ENCODE data around the gene TUBE1. TPM values are rescaled to one million over a fixed set of nuclear protein-coding genes. Genes with fewer than 3 reads are reported as not detected.

The TUBE1 gene
- total and polyA plus RNA-seq, 7 donors = 7.6 to 65.2 (median 32.5) TPM

DNA sequence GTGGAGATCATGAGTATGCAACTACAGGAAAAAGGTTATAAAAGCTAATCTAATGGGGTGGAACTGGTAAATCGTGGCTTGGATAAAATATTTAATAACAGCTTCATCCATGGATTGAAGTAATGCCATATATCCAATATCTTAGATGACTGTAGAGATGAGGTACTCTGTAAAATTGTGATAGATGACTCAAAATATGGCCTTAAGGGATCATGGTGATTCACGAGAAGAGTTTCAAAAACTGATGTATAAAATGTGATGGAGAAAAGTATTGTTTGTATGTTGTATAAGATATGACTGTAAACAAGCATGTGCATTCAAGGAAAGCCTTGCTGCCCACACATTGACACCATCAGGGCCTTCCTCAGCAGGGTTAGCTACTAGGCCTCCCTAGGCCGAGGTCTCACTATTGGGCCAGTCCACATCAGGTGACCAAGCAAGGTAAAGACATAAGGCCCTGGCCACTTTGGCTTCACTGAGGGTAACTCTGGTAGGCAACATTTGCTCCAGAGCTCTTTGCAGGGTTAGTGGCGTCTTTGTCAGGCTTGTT lies 51.1 kb downstream of the TUBE1 start:
- no peak for DNase-seq
- Histone ChIP-seq H3K36me3 (no peaks in the 10 kb centered on the region), H3K4me3 (no peak overlapping the region), H3K9me3 (no peaks in the 10 kb centered on the region), H3K27me3 (no peaks in the 10 kb centered on the region), H3K4me1 (peaks cover 0 to 22% (median 12%) of the 10 kb centered on the region in 4 donors), H3K27ac (peak overlapping the region; percentile 59 to 84 (median 68))
- intact Hi-C loops (cut with DNase I) = no loop called here
- TF ChIP-seq POLR2A (IDR thresholded peaks at IDR 0.05) = no peak
- 87 to 93% methylated on average over 4 of the region's 4 CpGs for WGBS, 2 donors

- DNase-seq = no peak
- intact Hi-C loops (cut with DNase I) = no loop called here
- peak overlapping the region; percentile 8 to 74 (median 48) for H3K27ac ChIP-seq
- no peaks in the 10 kb centered on the region for H3K27me3 ChIP-seq
- H3K9me3 ChIP-seq = no peaks in the 10 kb centered on the region
- TF ChIP-seq EP300 (IDR thresholded peaks at IDR 0.05) = no peak
- TF ChIP-seq, protein P1, sequence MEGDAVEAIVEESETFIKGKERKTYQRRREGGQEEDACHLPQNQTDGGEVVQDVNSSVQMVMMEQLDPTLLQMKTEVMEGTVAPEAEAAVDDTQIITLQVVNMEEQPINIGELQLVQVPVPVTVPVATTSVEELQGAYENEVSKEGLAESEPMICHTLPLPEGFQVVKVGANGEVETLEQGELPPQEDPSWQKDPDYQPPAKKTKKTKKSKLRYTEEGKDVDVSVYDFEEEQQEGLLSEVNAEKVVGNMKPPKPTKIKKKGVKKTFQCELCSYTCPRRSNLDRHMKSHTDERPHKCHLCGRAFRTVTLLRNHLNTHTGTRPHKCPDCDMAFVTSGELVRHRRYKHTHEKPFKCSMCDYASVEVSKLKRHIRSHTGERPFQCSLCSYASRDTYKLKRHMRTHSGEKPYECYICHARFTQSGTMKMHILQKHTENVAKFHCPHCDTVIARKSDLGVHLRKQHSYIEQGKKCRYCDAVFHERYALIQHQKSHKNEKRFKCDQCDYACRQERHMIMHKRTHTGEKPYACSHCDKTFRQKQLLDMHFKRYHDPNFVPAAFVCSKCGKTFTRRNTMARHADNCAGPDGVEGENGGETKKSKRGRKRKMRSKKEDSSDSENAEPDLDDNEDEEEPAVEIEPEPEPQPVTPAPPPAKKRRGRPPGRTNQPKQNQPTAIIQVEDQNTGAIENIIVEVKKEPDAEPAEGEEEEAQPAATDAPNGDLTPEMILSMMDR (IDR thresholded peaks at IDR 0.05) = no peak
- TF ChIP-seq POLR2A (IDR thresholded peaks at IDR 0.05) = no peak
- no peak for TF ChIP-seq POLR2AphosphoS5 (IDR thresholded peaks at IDR 0.05)
- H3K4me1 ChIP-seq = peaks cover 0 to 22% (median 12%) of the 10 kb centered on the region in 4 donors
- WGBS, 2 donors = 89 to 95% methylated on average over 4 of the region's 4 CpGs
- H3K36me3 ChIP-seq = no peaks in the 10 kb centered on the region
- H3K4me3 ChIP-seq = no peak overlapping the region
Measured at GRCh38 chr6:112034616-112034995, 52.7 kb downstream of the TUBE1 start.

GRCh38 chr6:112033791-112034615 lies 53.3 kb downstream of the TUBE1 start:
- no peak for DNase-seq
- H3K9me3 ChIP-seq = no peaks in the 10 kb centered on the region

GRCh38 chr6:112032728-112033127 lies 54.6 kb downstream of the TUBE1 start:
- TF ChIP-seq POLR2AphosphoS5 (IDR thresholded peaks at IDR 0.05) (no peak), EP300 (IDR thresholded peaks at IDR 0.05) (no peak), POLR2A (IDR thresholded peaks at IDR 0.05) (no peak)
- TF ChIP-seq, protein P1 (IDR thresholded peaks at IDR 0.05) = no peak
- Histone ChIP-seq H3K4me3 (no peak overlapping the region), H3K4me1 (peaks cover 0 to 9% (median 3%) of the 10 kb centered on the region in 4 donors), H3K9me3 (no peaks in the 10 kb centered on the region), H3K27ac (no peak overlapping the region), H3K27me3 (no peaks in the 10 kb centered on the region), H3K36me3 (no peaks in the 10 kb centered on the region)
- 71 to 84% methylated on average over 6 of the region's 6 CpGs for WGBS, 2 donors
- intact Hi-C loops (cut with DNase I) = no loop called here
- DNase-seq = no peak

More at GRCh38 chr6:112033791-112034615, 53.3 kb downstream of the TUBE1 start:
- Histone ChIP-seq H3K36me3 (no peaks in the 10 kb centered on the region), H3K27me3 (no peaks in the 10 kb centered on the region), H3K4me1 (peaks cover 0 to 22% (median 12%) of the 10 kb centered on the region in 4 donors), H3K27ac (peak overlapping the region in 2 of 4 donors; percentile 61 to 74), H3K4me3 (no peak overlapping the region)
- intact Hi-C loops (cut with DNase I) = no loop called here
- TF ChIP-seq, protein P1 (IDR thresholded peaks at IDR 0.05) = no peak
- no peak for TF ChIP-seq POLR2AphosphoS5 (IDR thresholded peaks at IDR 0.05)
- no peak for TF ChIP-seq POLR2A (IDR thresholded peaks at IDR 0.05)
- no peak for TF ChIP-seq EP300 (IDR thresholded peaks at IDR 0.05)
- 74 to 76% methylated on average over 6 of the region's 6 CpGs for WGBS, 2 donors

DNA sequence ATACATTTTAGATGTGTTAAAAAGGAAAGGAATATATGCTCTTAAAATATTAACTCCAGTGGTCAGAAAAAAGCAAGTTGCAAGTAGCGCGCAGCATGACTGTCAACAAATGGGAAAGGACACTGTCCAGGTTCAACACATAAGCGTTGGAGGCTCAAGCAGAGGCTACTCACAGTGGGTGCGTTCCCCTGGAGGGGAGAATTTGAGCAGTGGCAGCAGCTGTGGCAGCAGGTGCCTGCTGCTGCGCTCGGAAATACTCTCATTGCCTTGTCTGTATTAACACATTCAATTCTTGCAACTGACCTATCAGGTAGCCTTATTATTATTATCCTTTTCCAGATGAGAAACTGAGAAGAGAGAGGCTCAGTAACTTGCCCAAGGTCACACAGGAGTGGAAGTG lies 55.3 kb downstream of the TUBE1 start:
- H3K27me3 ChIP-seq = no peaks in the 10 kb centered on the region
- intact Hi-C loops (cut with DNase I) = no loop called here
- H3K9me3 ChIP-seq = no peaks in the 10 kb centered on the region
- no peaks in the 10 kb centered on the region for H3K36me3 ChIP-seq
- 91 to 93% methylated on average over 6 of the region's 6 CpGs for WGBS, 2 donors
- TF ChIP-seq, protein P1 (IDR thresholded peaks at IDR 0.05) = no peak
- no peak for TF ChIP-seq EP300 (IDR thresholded peaks at IDR 0.05)
- no peak for TF ChIP-seq POLR2AphosphoS5 (IDR thresholded peaks at IDR 0.05)
- no peak for TF ChIP-seq POLR2A (IDR thresholded peaks at IDR 0.05)
- H3K4me1 ChIP-seq = peaks cover 0 to 5% (median 0%) of the 10 kb centered on the region in 4 donors
- no peak overlapping the region for H3K27ac ChIP-seq
- no peak overlapping the region for H3K4me3 ChIP-seq
- no peak for DNase-seq
